ENCODE results near the gene SMARCD3. TPM values are rescaled to one million over a fixed set of nuclear protein-coding genes. Genes with fewer than 3 reads are reported as not detected.

Gene SMARCD3
- total and polyA plus RNA-seq, 7 donors, result 4.2 to 63.1 (median 38.8) TPM

DNA sequence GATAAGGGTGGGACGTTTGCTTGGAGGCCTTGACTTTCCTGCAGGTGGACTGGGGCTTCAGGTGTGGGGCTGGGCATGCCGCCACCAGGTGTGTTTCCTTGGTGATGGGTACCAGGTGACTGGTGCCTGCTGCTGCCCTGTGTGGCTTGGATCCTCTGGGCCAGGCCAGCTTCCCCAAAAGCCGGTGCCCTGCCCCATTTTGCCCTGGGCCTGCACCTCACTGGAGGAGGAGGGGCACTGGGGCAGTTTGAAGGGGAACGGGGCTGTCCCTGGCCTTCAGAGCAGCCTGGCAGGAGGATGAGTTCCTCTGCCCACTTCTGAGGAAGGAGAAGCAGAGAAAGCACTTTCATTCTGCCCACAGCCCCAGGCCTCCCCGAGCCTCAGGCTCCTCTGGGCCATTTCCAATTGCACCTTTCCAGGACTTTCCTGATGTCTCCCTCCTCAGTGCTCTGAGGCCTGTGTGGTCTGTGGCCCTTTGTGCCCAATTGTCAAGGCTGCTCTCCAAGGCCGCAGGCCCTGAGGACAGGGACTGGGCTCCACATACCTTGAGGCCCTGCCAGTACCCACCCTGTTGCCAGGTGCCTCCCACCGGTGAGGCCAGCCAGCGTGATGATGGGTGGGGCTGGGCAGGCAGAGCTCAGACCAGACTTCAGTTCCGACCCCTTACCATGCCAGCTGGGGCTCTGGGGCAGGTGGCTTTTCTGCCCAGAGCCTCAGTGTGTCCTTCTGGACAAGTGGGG, 25.3 kb upstream of the SMARCD3 start:
- no peak for DNase-seq

DNA sequence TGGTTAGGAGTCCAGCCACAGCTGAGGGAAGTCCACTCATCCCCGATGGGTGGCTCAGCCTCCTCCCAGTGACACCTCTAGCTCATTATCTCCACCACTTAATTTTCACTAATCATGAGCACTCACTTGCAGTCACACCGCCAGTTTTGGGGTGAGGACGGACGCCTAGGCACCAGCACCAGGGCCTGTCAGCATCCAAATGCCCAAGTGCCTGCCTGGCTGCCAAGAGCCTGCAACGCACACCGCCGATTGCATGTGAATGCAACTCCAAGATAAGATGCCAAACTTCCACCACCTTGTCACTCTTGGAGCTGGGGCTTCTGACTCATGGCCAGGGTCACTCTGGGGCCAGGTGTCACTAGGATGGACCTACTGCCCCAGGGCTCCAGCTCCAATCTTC, 24.4 kb upstream of the SMARCD3 start:
- Histone ChIP-seq H3K9me3 (no peaks in the 10 kb centered on the region), H3K4me3 (no peak overlapping the region), H3K27me3 (no peaks in the 10 kb centered on the region), H3K4me1 (peaks cover 0 to 27% (median 22%) of the 10 kb centered on the region in 4 donors), H3K27ac (peak overlapping the region in 1 of 4 donors; percentile 26), H3K36me3 (no peaks in the 10 kb centered on the region)
- intact Hi-C loops (cut with DNase I), result no loop called here
- TF ChIP-seq EP300 (IDR thresholded peaks at IDR 0.05), result no peak
- TF ChIP-seq, protein P1, sequence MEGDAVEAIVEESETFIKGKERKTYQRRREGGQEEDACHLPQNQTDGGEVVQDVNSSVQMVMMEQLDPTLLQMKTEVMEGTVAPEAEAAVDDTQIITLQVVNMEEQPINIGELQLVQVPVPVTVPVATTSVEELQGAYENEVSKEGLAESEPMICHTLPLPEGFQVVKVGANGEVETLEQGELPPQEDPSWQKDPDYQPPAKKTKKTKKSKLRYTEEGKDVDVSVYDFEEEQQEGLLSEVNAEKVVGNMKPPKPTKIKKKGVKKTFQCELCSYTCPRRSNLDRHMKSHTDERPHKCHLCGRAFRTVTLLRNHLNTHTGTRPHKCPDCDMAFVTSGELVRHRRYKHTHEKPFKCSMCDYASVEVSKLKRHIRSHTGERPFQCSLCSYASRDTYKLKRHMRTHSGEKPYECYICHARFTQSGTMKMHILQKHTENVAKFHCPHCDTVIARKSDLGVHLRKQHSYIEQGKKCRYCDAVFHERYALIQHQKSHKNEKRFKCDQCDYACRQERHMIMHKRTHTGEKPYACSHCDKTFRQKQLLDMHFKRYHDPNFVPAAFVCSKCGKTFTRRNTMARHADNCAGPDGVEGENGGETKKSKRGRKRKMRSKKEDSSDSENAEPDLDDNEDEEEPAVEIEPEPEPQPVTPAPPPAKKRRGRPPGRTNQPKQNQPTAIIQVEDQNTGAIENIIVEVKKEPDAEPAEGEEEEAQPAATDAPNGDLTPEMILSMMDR (IDR thresholded peaks at IDR 0.05), result no peak
- no peak for TF ChIP-seq POLR2A (IDR thresholded peaks at IDR 0.05)
- no peak for DNase-seq
- WGBS, 2 donors, result 94% methylated on average over 7 of the region's 7 CpGs

More for the DNA sequence above, 25.3 kb upstream of the SMARCD3 start:
- H3K36me3 ChIP-seq, result no peaks in the 10 kb centered on the region
- H3K27ac ChIP-seq, result no peak overlapping the region
- H3K27me3 ChIP-seq, result no peaks in the 10 kb centered on the region
- H3K4me1 ChIP-seq, result peaks cover 0 to 27% (median 22%) of the 10 kb centered on the region in 4 donors
- no peaks in the 10 kb centered on the region for H3K9me3 ChIP-seq
- WGBS, 2 donors, result 55 to 72% methylated on average over 9 of the region's 9 CpGs
- intact Hi-C loops (cut with DNase I), result no loop called here
- no peak overlapping the region for H3K4me3 ChIP-seq
- TF ChIP-seq EP300 (IDR thresholded peaks at IDR 0.05) (no peak), POLR2AphosphoS5 (IDR thresholded peaks at IDR 0.05) (no peak), POLR2A (IDR thresholded peaks at IDR 0.05) (no peak)
- TF ChIP-seq, protein P1 (IDR thresholded peaks at IDR 0.05), result no peak

DNA sequence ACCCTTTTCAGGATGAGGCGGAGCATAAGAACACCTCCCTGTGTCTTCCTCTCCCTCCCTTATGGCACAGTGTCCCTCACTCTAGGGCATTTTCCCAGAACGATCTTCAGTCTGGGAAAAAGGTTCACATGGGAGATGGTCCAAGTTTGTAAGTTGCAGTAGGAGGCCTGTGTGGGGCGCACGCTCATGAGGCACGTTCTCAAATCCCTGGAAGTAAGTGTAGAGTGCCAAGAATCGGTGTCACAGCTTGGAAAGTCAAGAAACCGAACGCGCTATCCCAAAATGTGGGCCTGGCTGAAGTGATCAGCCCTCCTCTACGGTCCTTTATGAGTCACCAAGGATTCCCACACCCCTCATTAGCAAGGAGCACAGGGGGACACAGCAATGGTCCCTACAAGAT, 23.9 kb upstream of the SMARCD3 start:
- Histone ChIP-seq H3K27ac (peak overlapping the region in 2 of 4 donors; percentile 26 to 41), H3K36me3 (no peaks in the 10 kb centered on the region), H3K9me3 (no peaks in the 10 kb centered on the region), H3K27me3 (no peaks in the 10 kb centered on the region), H3K4me3 (no peak overlapping the region), H3K4me1 (peaks cover 0 to 24% (median 19%) of the 10 kb centered on the region in 4 donors)
- TF ChIP-seq EP300 (IDR thresholded peaks at IDR 0.05) (no peak), POLR2A (IDR thresholded peaks at IDR 0.05) (no peak), POLR2AphosphoS5 (IDR thresholded peaks at IDR 0.05) (no peak)
- TF ChIP-seq, protein P1 (IDR thresholded peaks at IDR 0.05), result no peak
- no peak for DNase-seq
- WGBS, 2 donors, result 75 to 81% methylated on average over 10 of the region's 10 CpGs
- intact Hi-C loops (cut with DNase I), result no loop called here

DNA sequence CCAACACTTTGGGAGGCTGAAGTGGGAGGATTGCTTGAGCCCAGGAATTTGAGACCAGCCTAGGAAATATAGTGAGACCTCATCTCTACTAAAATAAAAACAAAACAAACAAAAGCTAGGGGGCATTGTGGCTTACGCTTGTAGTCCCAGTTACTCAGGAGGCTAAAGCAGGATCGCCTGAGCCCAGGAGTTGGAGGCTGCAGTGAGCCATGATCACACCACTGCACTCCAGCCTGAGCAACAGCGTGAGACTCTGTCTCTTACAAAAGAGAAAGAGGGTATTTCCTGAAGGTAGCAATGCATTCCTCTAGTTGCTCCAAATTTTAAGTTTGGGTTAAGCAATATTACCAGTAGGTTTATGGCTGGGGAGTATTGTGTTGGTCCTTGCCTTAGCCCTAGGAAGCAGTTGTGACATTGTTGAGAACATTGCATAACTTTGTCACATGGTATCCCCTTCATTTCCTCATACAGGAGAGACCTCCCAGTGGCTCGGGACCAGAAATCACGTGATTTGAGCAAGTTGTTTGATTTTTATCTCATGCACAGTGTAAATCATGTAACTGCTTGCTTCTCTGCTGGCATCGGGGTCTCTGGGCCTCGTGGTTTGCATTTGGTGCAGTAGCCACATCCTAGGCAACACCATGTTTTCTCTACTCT, 23.3 kb upstream of the SMARCD3 start:
- WGBS, 2 donors, result 39 to 48% methylated on average over 7 of the region's 7 CpGs
- intact Hi-C loops (cut with DNase I), result no loop called here
- Histone ChIP-seq H3K4me3 (no peak overlapping the region), H3K27me3 (no peaks in the 10 kb centered on the region), H3K4me1 (peaks cover 0 to 20% (median 15%) of the 10 kb centered on the region in 4 donors), H3K9me3 (no peaks in the 10 kb centered on the region), H3K27ac (peak overlapping the region; percentile 39 to 44 (median 42)), H3K36me3 (no peaks in the 10 kb centered on the region)
- peak; percentile 91 for DNase-seq
- TF ChIP-seq POLR2A (IDR thresholded peaks at IDR 0.05) (no peak), POLR2AphosphoS5 (IDR thresholded peaks at IDR 0.05) (peak; percentile 19 to 73 (median 32)), EP300 (IDR thresholded peaks at IDR 0.05) (peak in 2 of 4 donors; percentile 15 to 39)
- TF ChIP-seq, protein P1 (IDR thresholded peaks at IDR 0.05), result no peak
